GM13976 (cell line): ENCODE data around the gene TPD52L2.

Source experiments
- DNase-seq: peaks from one replicate; pipeline ENCODE4 v3.0.0; 2012; ENCODE audit warnings: low spot score
- CTCF ChIP-seq: IDR thresholded peaks from 2 replicates; pipeline ENCODE4 v1.5.1; 2012; ENCODE audit warnings: borderline replicate concordance, mild to moderate bottlenecking; ENCODE audit not compliant: insufficient read depth; ENCODE audit errors: extremely low read depth, missing control alignments, control extremely low read depth
- in situ Hi-C: fragments of 300-500 bp; cut with MboI; formaldehyde crosslinking; loops from one replicate; pipeline ENCODE4 v1.12.0; 2022; ENCODE audit warnings: low sequenced_read_pairs, mixed read lengths, inconsistent platforms; ENCODE audit not compliant: unreplicated experiment

TPD52L2 gene

DNA sequence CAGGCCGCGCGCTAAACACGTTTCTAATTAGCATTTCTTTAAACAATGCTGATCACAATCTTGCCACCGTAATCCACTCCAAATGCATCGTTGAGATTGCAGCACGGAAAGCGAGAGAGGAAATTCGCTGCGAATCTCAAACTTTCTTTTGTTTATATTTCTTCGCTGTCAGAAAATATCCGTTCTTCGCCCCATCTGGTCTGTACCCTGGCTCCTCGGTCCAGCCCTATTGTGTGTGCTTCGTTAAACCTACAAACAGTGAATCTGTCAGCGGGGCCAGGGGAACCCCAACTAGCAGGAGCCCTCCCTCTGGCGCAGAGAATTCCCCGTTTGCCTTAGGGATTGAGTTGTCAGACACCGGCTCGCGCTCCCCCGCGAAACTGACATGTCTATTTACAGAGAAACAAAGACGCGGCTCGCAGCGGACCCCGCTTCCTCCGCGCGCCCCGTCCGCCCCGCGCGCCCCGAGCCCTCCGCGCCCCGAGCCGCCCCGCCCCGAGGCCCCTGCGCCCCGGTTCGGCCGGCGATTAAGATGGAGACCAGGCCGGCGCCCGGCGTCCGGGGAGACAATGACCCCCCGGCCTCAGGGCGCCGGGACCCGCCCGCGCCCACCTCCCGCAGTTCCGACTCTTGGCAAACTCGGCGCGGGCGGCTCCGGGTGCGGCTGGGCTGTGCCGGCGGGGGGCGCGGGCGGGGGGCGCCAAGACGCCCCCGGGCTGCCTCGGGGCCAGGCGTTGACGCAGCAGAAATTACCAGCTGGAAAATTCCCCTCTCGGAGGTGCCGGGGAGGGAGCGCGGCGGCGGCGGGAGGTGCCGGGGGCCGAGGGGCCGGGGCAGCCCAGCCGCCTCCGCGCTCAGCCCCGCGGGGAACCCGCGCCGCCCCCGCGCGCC, 34.9 kb upstream of the TPD52L2 start:
- DNase-seq: peak; percentile 75
- in situ Hi-C loops: no loop called here
- TF ChIP-seq CTCF: no peak

DNA sequence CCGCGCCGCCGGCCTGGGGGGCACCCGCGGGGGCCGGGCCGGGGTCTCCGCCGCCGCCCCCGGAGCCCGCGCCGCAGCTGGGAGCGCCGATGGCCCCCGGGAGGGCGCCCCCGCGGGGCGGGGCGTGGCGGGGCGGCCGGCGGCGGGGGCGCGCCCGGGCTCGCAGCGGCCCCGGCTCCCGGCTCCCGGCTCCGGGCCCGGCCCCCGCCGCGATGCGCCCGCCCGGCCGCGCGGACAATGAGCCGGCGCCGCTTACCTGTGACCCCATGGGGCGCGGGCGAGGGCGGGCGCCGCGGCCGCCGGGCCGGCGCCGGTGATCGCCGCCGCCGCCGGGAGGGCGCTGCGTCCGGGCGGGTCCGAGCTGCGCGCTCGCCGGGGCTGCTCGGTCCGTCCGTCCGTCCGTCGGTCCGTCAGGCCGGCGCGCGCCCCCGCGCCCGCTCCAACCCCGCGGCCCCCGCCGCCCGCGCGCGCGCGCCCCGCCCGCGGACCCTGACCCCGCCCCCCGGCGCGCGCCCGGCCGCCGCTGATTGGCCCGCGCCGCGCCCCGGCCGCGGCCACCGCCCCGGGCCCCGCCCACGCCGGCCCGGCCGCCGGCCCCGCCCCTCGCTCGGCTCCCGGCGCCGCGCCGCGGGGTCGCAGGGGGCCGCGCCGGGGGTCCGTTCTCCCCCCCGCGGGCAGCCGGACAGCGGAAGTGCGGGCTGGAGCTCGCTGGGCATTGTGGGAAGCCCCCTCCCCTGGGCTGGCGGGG, 34.1 kb upstream of the TPD52L2 start, which contains the start of gene ZBTB46:
ZBTB46 (minus strand) TSS at position 424 of the 748 bp plus-strand sequence. CDS start 40,507 bp downstream, outside the sequence.
- TF ChIP-seq CTCF: no peak
- DNase-seq: peak; percentile 96
- in situ Hi-C loops: no loop called here

DNA sequence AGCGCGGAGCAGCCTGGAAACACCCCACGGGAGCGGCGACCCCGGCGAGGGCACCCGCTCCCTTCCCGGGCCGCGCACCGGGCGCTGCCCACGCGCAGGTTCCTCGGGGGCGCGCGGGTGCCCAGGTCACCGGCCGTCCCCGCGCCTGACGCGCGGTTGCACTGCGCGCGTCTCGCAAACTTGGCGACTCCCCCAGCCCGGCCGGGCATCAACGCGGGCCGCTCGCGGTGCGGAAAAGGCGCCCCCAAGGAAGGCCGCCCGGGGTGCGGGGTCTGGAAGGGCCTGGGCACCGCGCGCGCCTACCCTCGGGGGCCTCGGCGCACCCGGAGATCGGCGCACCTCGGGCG, 33.5 kb upstream of the TPD52L2 start:
- DNase-seq: no peak
- in situ Hi-C loops: no loop called here
- no peak for TF ChIP-seq CTCF

- TF ChIP-seq CTCF: no peak
- DNase-seq: no peak
- in situ Hi-C loops: no loop called here
Measured at GRCh38 chr20:63831993-63832686, 32.9 kb upstream of the TPD52L2 start.

DNA sequence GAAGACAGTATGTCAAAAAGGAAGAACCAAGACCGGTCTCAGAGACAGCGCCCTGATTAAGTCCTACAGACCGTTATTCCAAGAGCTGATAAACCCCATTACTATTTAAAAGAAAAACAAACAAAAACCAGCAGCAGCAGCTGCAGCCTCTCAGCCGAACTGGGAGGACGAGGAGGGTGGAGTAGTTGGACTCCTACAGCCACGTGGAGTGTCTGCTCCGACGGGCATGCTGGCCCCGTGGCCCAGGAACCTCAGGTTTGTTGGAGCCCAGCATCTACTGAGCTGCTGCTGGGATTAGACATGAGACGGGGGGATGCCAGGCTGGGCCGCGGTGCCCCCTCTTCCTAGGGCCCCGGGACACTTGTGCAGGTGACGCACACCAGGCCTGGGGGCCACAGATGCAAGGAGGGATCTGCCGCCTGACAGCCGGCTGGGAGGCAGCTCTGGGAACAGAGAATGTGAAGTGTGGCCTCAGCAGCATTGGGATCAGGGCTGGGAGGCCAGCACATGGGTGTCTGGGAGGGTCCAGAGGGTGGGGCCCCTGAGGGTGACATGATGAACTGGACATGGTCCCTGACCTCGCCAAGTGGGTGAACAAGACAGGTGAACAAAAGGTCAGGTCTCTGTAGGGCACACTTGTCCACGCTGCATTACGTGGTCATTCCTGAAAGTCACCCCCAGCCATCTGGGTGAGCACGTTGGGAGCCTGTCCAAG, 31.1 kb upstream of the TPD52L2 start:
- no peak for DNase-seq
- no peak for TF ChIP-seq CTCF
- in situ Hi-C loops: no loop called here

GRCh38 chr20:63834491-63834880, 30.6 kb upstream of the TPD52L2 start:
- no peak for DNase-seq
- in situ Hi-C loops: no loop called here
- no peak for TF ChIP-seq CTCF
